SK-N-MC (cell line): ENCODE data around the gene POLR1H.

Experiments used
- EZH2 ChIP-seq: fragments of 200-600 bp; sonication (generic); IDR thresholded peaks from one replicate; pipeline ENCODE4 v1.6.1; 2017; ENCODE audit warnings: antibody characterized with exemption
- FOXP2 ChIP-seq: optimal IDR thresholded peaks from 2 replicates; pipeline ENCODE3; 2011; ENCODE audit warnings: mild to moderate bottlenecking, moderate library complexity; ENCODE audit not compliant: insufficient read depth; ENCODE audit errors: extremely low read length, control extremely low read depth
- POLR2AphosphoS5 ChIP-seq: IDR thresholded peaks from 2 replicates; pipeline ENCODE4 v1.6.1; 2012; ENCODE audit warnings: mild to moderate bottlenecking, low read depth, low read length, borderline replicate concordance

- no peak for TF ChIP-seq POLR2AphosphoS5
- no peak for TF ChIP-seq EZH2
- TF ChIP-seq FOXP2, result no peak
These were observed 16.4 kb upstream of the POLR1H start for GRCh38 chr6:30044630-30045029.
